SK-N-SH treated with all-trans-retinoic acid at 6 μM for 48 hours (cell line): Measurements from ENCODE around the gene USP49.

ENCODE experiments used
- ATAC-seq: fragments of 200-7000 bp; cut with Tn5 transposase; 3 replicates; pipeline ENCODE4 v1.9.1; 2020; ENCODE audit warnings: mild to moderate bottlenecking, moderate library complexity
- ARNTL ChIP-seq: fragments of 450-650 bp; formaldehyde crosslinking; IDR thresholded peaks from 2 replicates; pipeline ENCODE4 v1.5.0; 2020; ENCODE audit warnings: low read depth, mild to moderate bottlenecking, moderate library complexity, borderline replicate concordance
- BACH2 ChIP-seq: fragments of 250-450 bp; sonication (Bioruptor Pico); IDR thresholded peaks from 2 replicates; pipeline ENCODE4 v1.9.0; 2021; ENCODE audit warnings: mild to moderate bottlenecking, borderline replicate concordance
- CREB5 ChIP-seq: fragments of 250-450 bp; sonication (Bioruptor Pico); IDR thresholded peaks from 2 replicates; pipeline ENCODE4 v1.5.1; 2020; ENCODE audit warnings: low read depth, mild to moderate bottlenecking, moderate library complexity
- CSDC2 ChIP-seq: fragments of 250-450 bp; sonication (Bioruptor Pico); IDR thresholded peaks from 2 replicates; pipeline ENCODE4 v1.5.0; 2020; ENCODE audit warnings: mild to moderate bottlenecking, moderate library complexity
- CSRNP3 ChIP-seq: fragments of 250-450 bp; sonication (Bioruptor Pico); IDR thresholded peaks from 2 replicates; pipeline ENCODE4 v1.5.1; 2021; ENCODE audit warnings: mild to moderate bottlenecking, moderate library complexity
- ESRRG ChIP-seq: fragments of 250-450 bp; sonication (Bioruptor Pico); IDR thresholded peaks from 2 replicates; pipeline ENCODE4 v1.6.1; 2021; ENCODE audit warnings: mild to moderate bottlenecking
- GLIS3 ChIP-seq: fragments of 250-450 bp; sonication (Bioruptor Pico); IDR thresholded peaks from 2 replicates; pipeline ENCODE4 v1.5.0; 2020; ENCODE audit warnings: mild to moderate bottlenecking, moderate library complexity
- ISL1 ChIP-seq: fragments of 250-450 bp; sonication (Bioruptor Pico); IDR thresholded peaks from 2 replicates; pipeline ENCODE4 v2.1.2; 2022; ENCODE audit warnings: mild to moderate bottlenecking, moderate library complexity
- OSR1 ChIP-seq: fragments of 250-450 bp; sonication (Bioruptor Pico); IDR thresholded peaks from 2 replicates; pipeline ENCODE4 v1.8.0; 2022; ENCODE audit warnings: moderate library complexity, mild to moderate bottlenecking, inconsistent platforms
- PATZ1 ChIP-seq: fragments of 250-450 bp; sonication (Bioruptor Pico); IDR thresholded peaks from 2 replicates; pipeline ENCODE4 v1.8.0; 2020; ENCODE audit warnings: mild to moderate bottlenecking, moderate library complexity, borderline replicate concordance
- PPARA ChIP-seq: fragments of 250-450 bp; sonication (Bioruptor Pico); IDR thresholded peaks from 2 replicates; pipeline ENCODE4 v1.5.0; 2020; ENCODE audit warnings: mild to moderate bottlenecking, borderline replicate concordance
- RARB ChIP-seq: fragments of 250-450 bp; sonication (Bioruptor Pico); IDR thresholded peaks from 2 replicates; pipeline ENCODE4 v1.8.0; 2021; ENCODE audit warnings: mild to moderate bottlenecking, moderate library complexity
- SNAI2 ChIP-seq: fragments of 250-450 bp; sonication (Bioruptor Pico); IDR thresholded peaks from 2 replicates; pipeline ENCODE4 v1.5.0; 2020; ENCODE audit warnings: mild to moderate bottlenecking, moderate library complexity
- TCF4 ChIP-seq: fragments of 250-450 bp; sonication (Bioruptor Pico); IDR thresholded peaks from 2 replicates; pipeline ENCODE4 v1.8.0; 2021; ENCODE audit warnings: mild to moderate bottlenecking, moderate library complexity, borderline replicate concordance
- TOX ChIP-seq: fragments of 250-450 bp; sonication (Bioruptor Pico); IDR thresholded peaks from 2 replicates; pipeline ENCODE4 v1.8.0; 2021; ENCODE audit warnings: mild to moderate bottlenecking, moderate library complexity, borderline replicate concordance
- ZFP3 ChIP-seq: fragments of 250-450 bp; sonication (Bioruptor Pico); IDR thresholded peaks from 2 replicates; pipeline ENCODE4 v1.5.0; 2020; ENCODE audit warnings: mild to moderate bottlenecking, moderate library complexity
- ZFP30 ChIP-seq: fragments of 450-650 bp; formaldehyde crosslinking; IDR thresholded peaks from 2 replicates; pipeline ENCODE4 v1.5.0; 2022; ENCODE audit warnings: mild to moderate bottlenecking, moderate library complexity
- ZNF565 ChIP-seq: fragments of 450-650 bp; formaldehyde crosslinking; conservative IDR thresholded peaks from 2 replicates; pipeline ENCODE4 v1.5.0; 2020; ENCODE audit warnings: low read depth, mild to moderate bottlenecking, moderate library complexity
- ZNF8 ChIP-seq: fragments of 450-650 bp; formaldehyde crosslinking; IDR thresholded peaks from 2 replicates; pipeline ENCODE4 v1.5.0; 2020; ENCODE audit warnings: mild to moderate bottlenecking, moderate library complexity
- TF ChIP-seq, protein P1 (sequence below): fragments of 250-450 bp; sonication (Bioruptor Pico); IDR thresholded peaks from 2 replicates; pipeline ENCODE4 v1.5.0; 2020; ENCODE audit warnings: mild to moderate bottlenecking, moderate library complexity

USP49 gene

DNA sequence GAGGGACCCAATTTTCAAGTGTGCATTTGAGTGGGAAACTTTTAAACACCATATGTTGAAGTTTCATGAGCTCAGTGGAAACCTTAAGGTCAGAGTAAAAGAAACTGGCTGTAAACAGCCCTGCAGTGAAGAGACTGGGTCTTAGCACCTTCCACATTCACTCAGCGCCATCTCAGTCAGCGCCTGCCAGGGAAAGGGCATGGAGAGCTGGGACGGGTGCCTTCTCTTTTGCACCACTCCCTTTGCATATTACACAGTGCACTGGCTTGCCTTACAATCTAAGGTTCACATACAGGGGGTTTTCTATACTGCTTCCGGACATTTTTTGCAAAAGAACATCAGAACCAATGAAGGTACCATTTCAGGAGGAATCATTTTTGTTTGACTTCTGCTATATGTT, 103.2 kb downstream of the USP49 start:
- ATAC-seq = no peak

DNA sequence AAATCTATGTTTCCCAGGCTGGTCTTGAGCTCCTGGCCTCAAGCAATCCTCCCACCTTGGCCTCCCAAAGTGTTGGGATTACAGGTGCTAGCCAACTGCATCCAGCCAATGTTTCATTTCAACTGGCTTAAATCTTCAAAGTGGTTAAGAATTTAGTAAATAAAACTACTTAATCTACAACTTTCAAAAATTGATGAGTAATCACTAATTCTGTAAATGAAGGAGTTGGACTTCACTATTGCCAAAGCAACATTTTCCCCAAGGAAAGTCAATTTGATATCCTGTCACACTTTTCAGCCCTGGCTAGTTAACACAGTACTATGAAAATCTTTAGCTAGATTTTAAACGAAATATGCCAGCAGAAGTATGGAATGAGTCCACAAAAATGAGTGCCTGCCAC, 103.9 kb downstream of the USP49 start:
- no peak for TF ChIP-seq BACH2 (CRISPR knock-in tag)
- TF ChIP-seq PPARA (CRISPR knock-in tag) = no peak
- no peak for TF ChIP-seq RARB
- no peak for TF ChIP-seq ISL1
- TF ChIP-seq, protein P1, sequence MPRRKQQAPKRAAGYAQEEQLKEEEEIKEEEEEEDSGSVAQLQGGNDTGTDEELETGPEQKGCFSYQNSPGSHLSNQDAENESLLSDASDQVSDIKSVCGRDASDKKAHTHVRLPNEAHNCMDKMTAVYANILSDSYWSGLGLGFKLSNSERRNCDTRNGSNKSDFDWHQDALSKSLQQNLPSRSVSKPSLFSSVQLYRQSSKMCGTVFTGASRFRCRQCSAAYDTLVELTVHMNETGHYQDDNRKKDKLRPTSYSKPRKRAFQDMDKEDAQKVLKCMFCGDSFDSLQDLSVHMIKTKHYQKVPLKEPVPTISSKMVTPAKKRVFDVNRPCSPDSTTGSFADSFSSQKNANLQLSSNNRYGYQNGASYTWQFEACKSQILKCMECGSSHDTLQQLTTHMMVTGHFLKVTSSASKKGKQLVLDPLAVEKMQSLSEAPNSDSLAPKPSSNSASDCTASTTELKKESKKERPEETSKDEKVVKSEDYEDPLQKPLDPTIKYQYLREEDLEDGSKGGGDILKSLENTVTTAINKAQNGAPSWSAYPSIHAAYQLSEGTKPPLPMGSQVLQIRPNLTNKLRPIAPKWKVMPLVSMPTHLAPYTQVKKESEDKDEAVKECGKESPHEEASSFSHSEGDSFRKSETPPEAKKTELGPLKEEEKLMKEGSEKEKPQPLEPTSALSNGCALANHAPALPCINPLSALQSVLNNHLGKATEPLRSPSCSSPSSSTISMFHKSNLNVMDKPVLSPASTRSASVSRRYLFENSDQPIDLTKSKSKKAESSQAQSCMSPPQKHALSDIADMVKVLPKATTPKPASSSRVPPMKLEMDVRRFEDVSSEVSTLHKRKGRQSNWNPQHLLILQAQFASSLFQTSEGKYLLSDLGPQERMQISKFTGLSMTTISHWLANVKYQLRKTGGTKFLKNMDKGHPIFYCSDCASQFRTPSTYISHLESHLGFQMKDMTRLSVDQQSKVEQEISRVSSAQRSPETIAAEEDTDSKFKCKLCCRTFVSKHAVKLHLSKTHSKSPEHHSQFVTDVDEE = no peak
- no peak for TF ChIP-seq ZFP3 (CRISPR knock-in tag)
- no peak for TF ChIP-seq TOX (CRISPR knock-in tag)
- no peak for TF ChIP-seq CSDC2 (CRISPR knock-in tag)
- TF ChIP-seq GLIS3 (CRISPR knock-in tag) = no peak
- no peak for TF ChIP-seq ZFP30 (CRISPR knock-in tag)
- no peak for TF ChIP-seq CREB5 (CRISPR knock-in tag)
- TF ChIP-seq ESRRG (CRISPR knock-in tag) = no peak
- no peak for TF ChIP-seq ZNF8 (CRISPR knock-in tag)
- no peak for TF ChIP-seq CSRNP3 (CRISPR knock-in tag)
- no peak for TF ChIP-seq PATZ1
- no peak for TF ChIP-seq OSR1 (CRISPR knock-in tag)
- TF ChIP-seq SNAI2 (CRISPR knock-in tag) = no peak
- TF ChIP-seq ARNTL (CRISPR knock-in tag) = no peak
- no peak for ATAC-seq

More for the DNA sequence above, 103.2 kb downstream of the USP49 start:
- TF ChIP-seq ESRRG (CRISPR knock-in tag) (no peak), ZFP30 (CRISPR knock-in tag) (no peak), GLIS3 (CRISPR knock-in tag) (no peak)
- TF ChIP-seq, all 23 proteins: peak for 0

- ATAC-seq = no peak
- TF ChIP-seq BACH2 (CRISPR knock-in tag) (no peak), TOX (CRISPR knock-in tag) (no peak), PPARA (CRISPR knock-in tag) (no peak), ZNF565 (CRISPR knock-in tag) (no peak), SNAI2 (CRISPR knock-in tag) (no peak), ZFP3 (CRISPR knock-in tag) (no peak), CREB5 (CRISPR knock-in tag) (no peak), RARB (no peak), TCF4 (CRISPR knock-in tag) (no peak), PATZ1 (no peak)
- TF ChIP-seq, protein P1 = no peak
Measured at GRCh38 chr6:41790045-41790444, 105.1 kb downstream of the USP49 start.
